Caco-2 (cell line): Measurements from ENCODE around the gene GALNT15. TPM values are rescaled to one million over a fixed set of nuclear protein-coding genes. Genes with fewer than 3 reads are reported as not detected.

Source experiments
- BruUV-seq: library from RNA; stranded (reverse); fragments of 400-500 nt; replicated peaks from 2 replicates; lab custom pipeline; 2021; lab: Mats Ljungman, UMichigan
- CTCF ChIA-PET: fragments of 300-600 bp; sonication (Branson Sonifier 250); formaldehyde crosslinking; loops from one replicate; lab custom pipeline; 2022; ENCODE audit warnings: antibody characterized with exemption; lab: Charles Lee
- POLR2A ChIA-PET: fragments of 300-600 bp; sonication (Branson Sonifier 250); formaldehyde crosslinking; loops from one replicate; lab custom pipeline; 2022; ENCODE audit warnings: antibody characterized with exemption; lab: Charles Lee
- DNase-seq, 2 experiments: peaks; one replicate each; pipeline versions ENCODE4 v3.0.0 to v3.0.0-alpha.2; 2020 to 2022
- H3K27me3 ChIP-seq: replicated peaks from 2 replicates; pipeline ENCODE4 v1.6.0; 2011; ENCODE audit warnings: low read length; ENCODE audit not compliant: control insufficient read depth, insufficient read depth
- H3K36me3 ChIP-seq: 2 replicates; pipeline ENCODE4 v1.5.1; 2011; ENCODE audit warnings: low read length; ENCODE audit not compliant: control insufficient read depth, insufficient read depth
- H3K4me1 ChIP-seq: fragments of 250-450 bp; sonication (Bioruptor Pico); 2 replicates; pipeline ENCODE4 v1.5.1; 2020; ENCODE audit warnings: mild to moderate bottlenecking
- H3K4me3 ChIP-seq: 2 replicates; pipeline ENCODE4 v1.5.1; 2011; ENCODE audit warnings: low read depth, mild to moderate bottlenecking, control low read depth, low read length
- H3K9me3 ChIP-seq: fragments of 250-450 bp; sonication (Bioruptor Pico); 2 replicates; pipeline ENCODE4 v1.5.1; 2020; ENCODE audit warnings: mild to moderate bottlenecking, moderate library complexity
- H3K27ac Mint-ChIP-seq: one replicate; pipeline ENCODE4 v1.8.0; 2022; ENCODE audit warnings: mixed read lengths; ENCODE audit not compliant: unreplicated experiment
- H3K27me3 Mint-ChIP-seq: one replicate; pipeline ENCODE4 v1.8.0; 2022; ENCODE audit warnings: mixed read lengths; ENCODE audit not compliant: insufficient read depth, unreplicated experiment
- H3K36me3 Mint-ChIP-seq: one replicate; pipeline ENCODE4 v1.8.0; 2022; ENCODE audit warnings: mild to moderate bottlenecking, mixed read lengths; ENCODE audit not compliant: insufficient read depth, unreplicated experiment
- H3K4me1 Mint-ChIP-seq: one replicate; pipeline ENCODE4 v1.8.0; 2022; ENCODE audit warnings: low read depth, mixed read lengths; ENCODE audit not compliant: unreplicated experiment
- H3K4me3 Mint-ChIP-seq: one replicate; pipeline ENCODE4 v1.8.0; 2022; ENCODE audit warnings: mild to moderate bottlenecking, moderate library complexity, mixed read lengths; ENCODE audit not compliant: unreplicated experiment
- H3K9me3 Mint-ChIP-seq: one replicate; pipeline ENCODE4 v1.8.0; 2022; ENCODE audit warnings: mixed read lengths; ENCODE audit not compliant: unreplicated experiment
- intact Hi-C: fragments of 100-400 bp; cut with micrococcal nuclease; formaldehyde crosslinking; loops from one replicate; pipeline ENCODE4 v1.10.0; 2022; ENCODE audit not compliant: unreplicated experiment
- total RNA-seq: library from RNA; stranded (reverse); gene quantifications from 2 replicates; pipeline ENCODE4 v1.2.3, GENCODE V29; 2022
- TF ChIP-seq, protein P1 (sequence below), 2 experiments: fragments of 200-600 bp in 1 of 2; IDR thresholded peaks; 1 replicate in 1 of 2; 2 replicates in 1 of 2; pipeline versions ENCODE4 v1.5.1 to v1.8.0; 2011 to 2022; ENCODE audit warnings: antibody characterized with exemption in 1 of 2, control low read depth in 1 of 2, inconsistent platforms in 1 of 2, low read depth in 1 of 2, low read length in 1 of 2, mild to moderate bottlenecking in 1 of 2, moderate library complexity in 1 of 2; ENCODE audit not compliant: insufficient read depth in 1 of 2, severe bottlenecking in 1 of 2, unreplicated experiment in 1 of 2

The GALNT15 gene
- total RNA-seq, 1 experiment from 2014 or later, result not detected

- intact Hi-C loops, result no loop called here
- no TSS peak for BruUV-seq
- no peak overlapping the region for H3K27ac Mint-ChIP-seq
These were observed 40.1 kb upstream of the GALNT15 start for GRCh38 chr3:16134173-16134928.

DNA sequence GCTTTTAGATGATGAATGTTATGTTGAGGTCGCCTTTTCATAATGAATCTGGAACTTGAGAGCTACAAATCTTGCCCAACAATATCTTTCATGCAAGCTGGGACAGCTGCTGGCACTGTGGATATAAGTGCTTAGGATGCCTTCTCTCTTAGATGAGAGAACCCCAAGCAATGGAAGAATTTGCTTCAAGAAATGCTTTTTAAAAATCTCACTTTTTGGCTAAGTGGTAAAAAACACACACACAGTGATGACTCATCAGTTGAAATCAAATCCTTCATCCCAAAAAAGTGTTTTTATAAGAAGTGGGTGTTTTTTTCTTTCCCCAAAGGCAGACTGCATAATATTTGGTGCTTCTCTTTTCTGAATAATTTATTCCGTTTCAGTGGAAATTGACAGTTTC, 38.4 kb upstream of the GALNT15 start:
- H3K4me3 ChIP-seq, result no peak overlapping the region
- no peak overlapping the region for H3K27ac Mint-ChIP-seq
- intact Hi-C loops, result no loop called here
- no peaks in the 10 kb centered on the region for H3K36me3 Mint-ChIP-seq
- H3K4me1 ChIP-seq, result no peaks in the 10 kb centered on the region
- no peaks in the 10 kb centered on the region for H3K9me3 Mint-ChIP-seq
- TF ChIP-seq, protein P1, sequence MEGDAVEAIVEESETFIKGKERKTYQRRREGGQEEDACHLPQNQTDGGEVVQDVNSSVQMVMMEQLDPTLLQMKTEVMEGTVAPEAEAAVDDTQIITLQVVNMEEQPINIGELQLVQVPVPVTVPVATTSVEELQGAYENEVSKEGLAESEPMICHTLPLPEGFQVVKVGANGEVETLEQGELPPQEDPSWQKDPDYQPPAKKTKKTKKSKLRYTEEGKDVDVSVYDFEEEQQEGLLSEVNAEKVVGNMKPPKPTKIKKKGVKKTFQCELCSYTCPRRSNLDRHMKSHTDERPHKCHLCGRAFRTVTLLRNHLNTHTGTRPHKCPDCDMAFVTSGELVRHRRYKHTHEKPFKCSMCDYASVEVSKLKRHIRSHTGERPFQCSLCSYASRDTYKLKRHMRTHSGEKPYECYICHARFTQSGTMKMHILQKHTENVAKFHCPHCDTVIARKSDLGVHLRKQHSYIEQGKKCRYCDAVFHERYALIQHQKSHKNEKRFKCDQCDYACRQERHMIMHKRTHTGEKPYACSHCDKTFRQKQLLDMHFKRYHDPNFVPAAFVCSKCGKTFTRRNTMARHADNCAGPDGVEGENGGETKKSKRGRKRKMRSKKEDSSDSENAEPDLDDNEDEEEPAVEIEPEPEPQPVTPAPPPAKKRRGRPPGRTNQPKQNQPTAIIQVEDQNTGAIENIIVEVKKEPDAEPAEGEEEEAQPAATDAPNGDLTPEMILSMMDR (IDR thresholded peaks at IDR 0.05; ENCODE audit: insufficient read depth in 1 of 2, low read depth in 1 of 2, low read length in 1 of 2, severe bottlenecking in 1 of 2, unreplicated experiment in 1 of 2), result no peak
- no peaks in the 10 kb centered on the region for H3K27me3 ChIP-seq
- ChIA-PET CTCF (no interaction called here), POLR2A (no interaction called here)
- no peaks in the 10 kb centered on the region for H3K36me3 ChIP-seq
- no peak for DNase-seq
- H3K4me1 Mint-ChIP-seq, result no peaks in the 10 kb centered on the region
- no peak overlapping the region for H3K4me3 Mint-ChIP-seq
- no peaks in the 10 kb centered on the region; the same call in 1 of the 2 replicates for H3K9me3 ChIP-seq
- H3K27me3 Mint-ChIP-seq, result no peaks in the 10 kb centered on the region
- BruUV-seq, result no TSS peak

More at GRCh38 chr3:16134173-16134928, 40.1 kb upstream of the GALNT15 start:
- Mint-ChIP-seq H3K9me3 (no peaks in the 10 kb centered on the region), H3K27me3 (no peaks in the 10 kb centered on the region), H3K4me1 (no peaks in the 10 kb centered on the region), H3K4me3 (no peak overlapping the region), H3K36me3 (no peaks in the 10 kb centered on the region)
- POLR2A ChIA-PET, result no interaction called here
- no peak for DNase-seq
- no peaks in the 10 kb centered on the region for H3K36me3 ChIP-seq
- H3K27me3 ChIP-seq, result no peaks in the 10 kb centered on the region
- H3K4me1 ChIP-seq, result no peaks in the 10 kb centered on the region
- TF ChIP-seq, protein P1 (IDR thresholded peaks at IDR 0.05; ENCODE audit: insufficient read depth in 1 of 2, low read depth in 1 of 2, low read length in 1 of 2, severe bottlenecking in 1 of 2, unreplicated experiment in 1 of 2), result no peak
- H3K9me3 ChIP-seq, result no peaks in the 10 kb centered on the region; the same call in 1 of the 2 replicates
- no peak overlapping the region for H3K4me3 ChIP-seq
- CTCF ChIA-PET, result no interaction called here

GRCh38 chr3:16137044-16137443, 37.4 kb upstream of the GALNT15 start:
- Mint-ChIP-seq H3K36me3 (no peaks in the 10 kb centered on the region), H3K27me3 (no peaks in the 10 kb centered on the region), H3K9me3 (no peaks in the 10 kb centered on the region), H3K27ac (no peak overlapping the region), H3K4me3 (no peak overlapping the region), H3K4me1 (no peaks in the 10 kb centered on the region)
- Histone ChIP-seq H3K9me3 (no peaks in the 10 kb centered on the region; the same call in 1 of the 2 replicates), H3K36me3 (no peaks in the 10 kb centered on the region), H3K27me3 (no peaks in the 10 kb centered on the region), H3K4me1 (no peaks in the 10 kb centered on the region), H3K4me3 (no peak overlapping the region)
- no TSS peak for BruUV-seq
- CTCF ChIA-PET, result no interaction called here
- POLR2A ChIA-PET, result no interaction called here
- no peak for DNase-seq
- TF ChIP-seq, protein P1 (IDR thresholded peaks at IDR 0.05; ENCODE audit: insufficient read depth in 1 of 2, low read depth in 1 of 2, low read length in 1 of 2, severe bottlenecking in 1 of 2, unreplicated experiment in 1 of 2), result no peak
- intact Hi-C loops, result no loop called here
